SK-N-SH (cell line): ENCODE measurements around the gene H6PD. TPM values are rescaled to one million over a fixed set of nuclear protein-coding genes. Genes with fewer than 3 reads are reported as not detected.

Experiments used
- CTCF ChIA-PET: fragments of 300-600, 350-600 bp; formaldehyde crosslinking; extraction: SDS; loops from one replicate; lab custom pipeline; 2021; lab: Yijun Ruan, JAX
- POLR2A ChIA-PET: fragments of 350-600 bp; sonication (Branson Sonifier 250); formaldehyde crosslinking; extraction: SDS; loops from one replicate; lab custom pipeline; 2020; ENCODE audit warnings: antibody characterized with exemption, inconsistent platforms; lab: Yijun Ruan, JAX
- DNase-seq: peaks from one replicate; pipeline ENCODE4 v3.0.0; 2012
- H2AFZ ChIP-seq: fragments of 200-600 bp; sonication (generic); 2 replicates; pipeline ENCODE4 v1.8.1; 2016; ENCODE audit warnings: antibody characterized with exemption, mild to moderate bottlenecking, low read depth
- H3F3A ChIP-seq: fragments of 200-600 bp; sonication (generic); replicated peaks from 2 replicates; pipeline ENCODE3; 2016; ENCODE audit warnings: antibody characterized with exemption, mild to moderate bottlenecking; ENCODE audit not compliant: insufficient read depth
- H3K27ac ChIP-seq, 2 experiments: fragments of 200-500 bp in 1 of 2; fragments of 200-600 bp in 1 of 2; sonication (Bioruptor generic) in 1 of 2; sonication (generic), shearing (Covaris generic) in 1 of 2; 2 replicates each; pipeline versions ENCODE4 v1.5.1 to v1.6.1; 2014 to 2016; ENCODE audit warnings: low read depth in 2 of 2, inconsistent platforms in 1 of 2, low read length in 1 of 2, mild to moderate bottlenecking in 1 of 2, mixed read lengths in 1 of 2
- H3K27me3 ChIP-seq: fragments of 200-600 bp; sonication (generic), shearing (Covaris generic); 2 replicates; pipeline ENCODE4 v1.6.1; 2016; ENCODE audit warnings: mixed run types; ENCODE audit not compliant: insufficient read depth
- H3K36me3 ChIP-seq, 2 experiments: fragments of 200-500 bp in 1 of 2; fragments of 200-600 bp in 1 of 2; sonication (Bioruptor generic) in 1 of 2; sonication (generic) in 1 of 2; replicated peaks in 1 of 2; 2 replicates each; pipeline versions ENCODE3 to v1.5.1; 2014 to 2016; ENCODE audit warnings: low read length in 1 of 2, mild to moderate bottlenecking in 1 of 2; ENCODE audit not compliant: insufficient read depth in 2 of 2, control insufficient read depth in 1 of 2
- H3K4me1 ChIP-seq, 2 experiments: fragments of 200-500 bp in 1 of 2; fragments of 200-600 bp in 1 of 2; sonication (Bioruptor generic) in 1 of 2; sonication (generic), shearing (Covaris generic) in 1 of 2; 2 replicates each; pipeline versions ENCODE4 v1.5.1 to v1.6.1; 2014 to 2016; ENCODE audit warnings: low read depth in 1 of 2, low read length in 1 of 2, mixed run types in 1 of 2; ENCODE audit not compliant: insufficient read depth in 2 of 2, control insufficient read depth in 1 of 2
- H3K4me2 ChIP-seq: fragments of 200-600 bp; sonication (generic), shearing (Covaris generic); 2 replicates; pipeline ENCODE4 v1.6.1; 2017; ENCODE audit warnings: mixed run types
- H3K4me3 ChIP-seq, 2 experiments: fragments of 200-500 bp in 1 of 2; fragments of 200-600 bp in 1 of 2; sonication (Bioruptor generic) in 1 of 2; sonication (generic), shearing (Covaris generic) in 1 of 2; 2 replicates each; pipeline versions ENCODE4 v1.5.1 to v1.8.1; 2014 to 2016; ENCODE audit warnings: low read depth in 2 of 2, inconsistent platforms in 1 of 2, low read length in 1 of 2, mild to moderate bottlenecking in 1 of 2, mixed read lengths in 1 of 2, moderate library complexity in 1 of 2
- H3K79me2 ChIP-seq: fragments of 200-600 bp; sonication (generic); 2 replicates; pipeline ENCODE4 v1.8.1; 2017; ENCODE audit warnings: mild to moderate bottlenecking; ENCODE audit not compliant: insufficient read depth
- H3K9ac ChIP-seq: fragments of 200-600 bp; sonication (generic); 2 replicates; pipeline ENCODE4 v1.6.1; 2017; ENCODE audit warnings: mixed run types
- H3K9me2 ChIP-seq: fragments of 200-600 bp; sonication (generic); 2 replicates; pipeline ENCODE4 v1.6.1; 2017; ENCODE audit warnings: mixed run types
- H3K9me3 ChIP-seq: fragments of 200-600 bp; sonication (generic); 2 replicates; pipeline ENCODE4 v1.6.1; 2017; ENCODE audit warnings: mixed run types, mild to moderate bottlenecking, moderate library complexity
- H4K20me1 ChIP-seq: fragments of 200-600 bp; sonication (generic); 2 replicates; pipeline ENCODE4 v1.6.1; 2017; ENCODE audit warnings: mild to moderate bottlenecking, mixed run types; ENCODE audit not compliant: insufficient read depth
- EP300 ChIP-seq, 2 experiments: IDR thresholded peaks; 2 replicates each; pipeline versions ENCODE4 v1.4.0 to v1.6.1; 2012; ENCODE audit warnings: borderline replicate concordance in 1 of 2, low read depth in 1 of 2, low read length in 1 of 2
- MXI1 ChIP-seq: IDR thresholded peaks from 2 replicates; pipeline ENCODE4 v1.6.1; 2012; ENCODE audit warnings: mild to moderate bottlenecking, low read depth, low read length, improper control_type of control experiment
- NFIC ChIP-seq: IDR thresholded peaks from 2 replicates; pipeline ENCODE4 v1.4.0; 2012; ENCODE audit warnings: borderline replicate concordance
- NRF1 ChIP-seq: IDR thresholded peaks from 2 replicates; pipeline ENCODE4 v1.6.1; 2012; ENCODE audit warnings: low read depth, mild to moderate bottlenecking, low read length
- RCOR1 ChIP-seq: fragments of 150-350 bp; IDR thresholded peaks from 2 replicates; pipeline ENCODE4 v1.6.1; 2017; ENCODE audit warnings: antibody characterized with exemption, low read length
- RXRA ChIP-seq: IDR thresholded peaks from 2 replicates; pipeline ENCODE4 v1.4.0; 2012; ENCODE audit warnings: low read depth, mild to moderate bottlenecking, borderline replicate concordance
- SIN3A ChIP-seq: IDR thresholded peaks from 2 replicates; pipeline ENCODE4 v1.6.1; 2012; ENCODE audit warnings: low read depth, mild to moderate bottlenecking, low read length, moderate library complexity, borderline replicate concordance
- TAF1 ChIP-seq: IDR thresholded peaks from 2 replicates; pipeline ENCODE4 v1.6.1; 2012; ENCODE audit warnings: low read depth, mild to moderate bottlenecking, low read length, moderate library complexity, borderline replicate concordance
- ZBTB33 ChIP-seq: IDR thresholded peaks from 2 replicates; pipeline ENCODE4 v1.4.0; 2012; ENCODE audit warnings: low read depth, borderline replicate concordance
- WGBS: methylation state at CpG from one replicate; pipeline ENCODE4 v1.1.6; 2017; ENCODE audit warnings: low lambda C conversion rate; 5-methylcytosine and 5-hydroxymethylcytosine counted together
- polyA plus RNA-seq, 3 experiments: library from polyadenylated mRNA; depleted of rRNA; stranded (reverse); fragments of >200 nt; gene quantifications; 2 replicates each; pipeline ENCODE4 v1.2.3, GENCODE V29; 2012
- TF ChIP-seq, protein P1 (sequence below): fragments of 150-350 bp; IDR thresholded peaks from 2 replicates; pipeline ENCODE4 v1.6.1; 2016; ENCODE audit warnings: mild to moderate bottlenecking, low read depth, low read length
- TF ChIP-seq, protein P2 (sequence below): fragments of 150-350 bp; IDR thresholded peaks from 2 replicates; pipeline ENCODE4 v1.6.1; 2017; ENCODE audit warnings: antibody characterized with exemption, low read length, low read depth, borderline replicate concordance
- TF ChIP-seq, protein P3 (sequence below): IDR thresholded peaks from 2 replicates; pipeline ENCODE4 v1.4.0; 2012; ENCODE audit warnings: low read depth, borderline replicate concordance

H6PD gene
- polyA plus RNA-seq, 1 of the 3 experiments (the other 2 are of a cell fraction) = 19.1 TPM

- DNase-seq = no peak
- CTCF ChIA-PET = interaction anchor here (1.3 to 1.9 kb wide), 3 partner anchors 99 to 250 kb away, joined by 3 to 4 read pairs (median 4); no protein-coding TSS in a partner anchor
- 96% methylated on average over 8 of the region's 8 CpGs for WGBS
Measured at GRCh38 chr1:9240914-9241820, 6.6 kb downstream of the H6PD start.

DNA sequence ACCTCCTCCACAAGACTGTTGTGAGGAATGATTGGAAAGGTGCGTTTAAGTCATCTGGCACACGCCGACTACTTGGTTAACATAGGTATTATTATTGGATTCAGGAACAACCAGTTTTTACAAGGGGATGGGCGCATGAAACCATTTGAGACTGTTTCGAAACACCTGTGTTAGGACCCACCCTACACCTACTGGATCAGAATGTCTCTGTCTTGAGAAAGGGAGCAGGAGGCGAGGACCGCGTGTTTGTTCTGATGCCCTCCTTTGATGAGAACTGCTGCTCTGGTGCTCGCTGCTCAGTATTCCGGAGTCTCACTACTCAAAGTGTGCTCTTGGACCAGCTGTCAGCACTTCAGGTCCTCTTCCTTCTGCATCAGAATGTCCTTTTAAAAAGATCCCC lies 7.3 kb downstream of the H6PD start:
- peaks cover 23% of the 10 kb centered on the region for H3K79me2 ChIP-seq
- H3K4me1 ChIP-seq = peaks cover 0 to 8% of the 10 kb centered on the region in 2 experiments; a peak in 1 of 4 replicates
- H3K27me3 ChIP-seq = no peaks in the 10 kb centered on the region
- 94% methylated on average over 10 of the region's 10 CpGs for whole genome bisulfite sequencing
- H3F3A ChIP-seq = peaks cover 8% of the 10 kb centered on the region
- no peak overlapping the region for H3K4me2 ChIP-seq
- POLR2A ChIA-PET = no interaction called here
- H2AFZ ChIP-seq = no peak overlapping the region
- no peak for DNase-seq
- no peaks in the 10 kb centered on the region; the same call in 1 of the 2 replicates for H4K20me1 ChIP-seq
- H3K36me3 ChIP-seq = peaks cover 11 to 25% of the 10 kb centered on the region in 2 experiments
- no peak overlapping the region for H3K9ac ChIP-seq
- no peaks in the 10 kb centered on the region for H3K9me2 ChIP-seq
- H3K9me3 ChIP-seq = no peaks in the 10 kb centered on the region
- no peak overlapping the region for H3K4me3 ChIP-seq
- CTCF ChIA-PET = interaction anchor here (1.9 kb wide), 2 partner anchors 8 to 249 kb away, joined by 4 to 6 read pairs; no protein-coding TSS in a partner anchor
- no peak overlapping the region for H3K27ac ChIP-seq
- TF ChIP-seq RCOR1 (no peak), EP300 (IDR thresholded peaks at IDR 0.05; ENCODE audit: borderline replicate concordance in 1 of 2, low read depth in 1 of 2, low read length in 1 of 2) (no peak), SIN3A (no peak), TAF1 (no peak), RXRA (no peak), MXI1 (no peak), NFIC (no peak)
- TF ChIP-seq, protein P1, sequence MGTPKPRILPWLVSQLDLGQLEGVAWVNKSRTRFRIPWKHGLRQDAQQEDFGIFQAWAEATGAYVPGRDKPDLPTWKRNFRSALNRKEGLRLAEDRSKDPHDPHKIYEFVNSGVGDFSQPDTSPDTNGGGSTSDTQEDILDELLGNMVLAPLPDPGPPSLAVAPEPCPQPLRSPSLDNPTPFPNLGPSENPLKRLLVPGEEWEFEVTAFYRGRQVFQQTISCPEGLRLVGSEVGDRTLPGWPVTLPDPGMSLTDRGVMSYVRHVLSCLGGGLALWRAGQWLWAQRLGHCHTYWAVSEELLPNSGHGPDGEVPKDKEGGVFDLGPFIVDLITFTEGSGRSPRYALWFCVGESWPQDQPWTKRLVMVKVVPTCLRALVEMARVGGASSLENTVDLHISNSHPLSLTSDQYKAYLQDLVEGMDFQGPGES = no peak
- TF ChIP-seq, protein P2, sequence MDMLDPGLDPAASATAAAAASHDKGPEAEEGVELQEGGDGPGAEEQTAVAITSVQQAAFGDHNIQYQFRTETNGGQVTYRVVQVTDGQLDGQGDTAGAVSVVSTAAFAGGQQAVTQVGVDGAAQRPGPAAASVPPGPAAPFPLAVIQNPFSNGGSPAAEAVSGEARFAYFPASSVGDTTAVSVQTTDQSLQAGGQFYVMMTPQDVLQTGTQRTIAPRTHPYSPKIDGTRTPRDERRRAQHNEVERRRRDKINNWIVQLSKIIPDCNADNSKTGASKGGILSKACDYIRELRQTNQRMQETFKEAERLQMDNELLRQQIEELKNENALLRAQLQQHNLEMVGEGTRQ = no peak
- TF ChIP-seq, protein P3, sequence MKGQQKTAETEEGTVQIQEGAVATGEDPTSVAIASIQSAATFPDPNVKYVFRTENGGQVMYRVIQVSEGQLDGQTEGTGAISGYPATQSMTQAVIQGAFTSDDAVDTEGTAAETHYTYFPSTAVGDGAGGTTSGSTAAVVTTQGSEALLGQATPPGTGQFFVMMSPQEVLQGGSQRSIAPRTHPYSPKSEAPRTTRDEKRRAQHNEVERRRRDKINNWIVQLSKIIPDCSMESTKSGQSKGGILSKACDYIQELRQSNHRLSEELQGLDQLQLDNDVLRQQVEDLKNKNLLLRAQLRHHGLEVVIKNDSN = no peak

More at GRCh38 chr1:9240914-9241820, 6.6 kb downstream of the H6PD start:
- peaks cover 29% of the 10 kb centered on the region for H3K79me2 ChIP-seq
- H3F3A ChIP-seq = peaks cover 8% of the 10 kb centered on the region
- H2AFZ ChIP-seq = no peak overlapping the region
- no peaks in the 10 kb centered on the region for H3K9me3 ChIP-seq
- H3K36me3 ChIP-seq = peaks cover 11 to 20% of the 10 kb centered on the region in 2 experiments
- TF ChIP-seq, protein P2 = no peak
- TF ChIP-seq NRF1 (no peak), ZBTB33 (no peak), RCOR1 (no peak)
- TF ChIP-seq, protein P3 = no peak
- TF ChIP-seq, all 33 proteins: peak for 0
- H3K9ac ChIP-seq = no peak overlapping the region
- no peaks in the 10 kb centered on the region; the same call in 1 of the 2 replicates for H4K20me1 ChIP-seq
- no peak overlapping the region for H3K4me2 ChIP-seq
- no peak overlapping the region for H3K4me3 ChIP-seq
- H3K9me2 ChIP-seq = no peaks in the 10 kb centered on the region
- peaks cover 0 to 8% of the 10 kb centered on the region in 2 experiments; a peak in 1 of 4 replicates for H3K4me1 ChIP-seq
- H3K27me3 ChIP-seq = no peaks in the 10 kb centered on the region
- POLR2A ChIA-PET = no interaction called here
- no peak overlapping the region for H3K27ac ChIP-seq
